Measurements from ENCODE around the gene NMB.

NMB gene

DNA sequence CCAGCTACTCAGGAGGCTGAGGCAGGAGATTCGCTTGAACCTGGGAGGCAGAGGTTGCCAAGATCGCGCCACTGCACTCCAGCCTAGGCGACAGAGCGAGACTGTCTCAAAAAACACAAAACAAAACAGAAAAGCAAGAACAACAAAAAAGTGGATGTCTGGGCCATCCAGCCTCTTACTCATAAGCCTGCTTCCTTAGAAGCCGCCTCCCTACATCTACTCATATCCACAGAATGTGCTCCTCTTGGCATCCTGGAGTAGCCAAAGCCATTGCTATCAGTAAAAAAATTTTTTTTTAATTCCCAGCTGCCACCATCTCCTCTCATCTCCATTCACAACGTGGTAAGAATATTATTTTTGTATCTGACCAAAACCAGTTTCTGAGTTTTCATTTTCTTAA, 46.4 kb downstream of the NMB start:
- DNase-seq (ENCODE audit: low spot score) = no peak

DNA sequence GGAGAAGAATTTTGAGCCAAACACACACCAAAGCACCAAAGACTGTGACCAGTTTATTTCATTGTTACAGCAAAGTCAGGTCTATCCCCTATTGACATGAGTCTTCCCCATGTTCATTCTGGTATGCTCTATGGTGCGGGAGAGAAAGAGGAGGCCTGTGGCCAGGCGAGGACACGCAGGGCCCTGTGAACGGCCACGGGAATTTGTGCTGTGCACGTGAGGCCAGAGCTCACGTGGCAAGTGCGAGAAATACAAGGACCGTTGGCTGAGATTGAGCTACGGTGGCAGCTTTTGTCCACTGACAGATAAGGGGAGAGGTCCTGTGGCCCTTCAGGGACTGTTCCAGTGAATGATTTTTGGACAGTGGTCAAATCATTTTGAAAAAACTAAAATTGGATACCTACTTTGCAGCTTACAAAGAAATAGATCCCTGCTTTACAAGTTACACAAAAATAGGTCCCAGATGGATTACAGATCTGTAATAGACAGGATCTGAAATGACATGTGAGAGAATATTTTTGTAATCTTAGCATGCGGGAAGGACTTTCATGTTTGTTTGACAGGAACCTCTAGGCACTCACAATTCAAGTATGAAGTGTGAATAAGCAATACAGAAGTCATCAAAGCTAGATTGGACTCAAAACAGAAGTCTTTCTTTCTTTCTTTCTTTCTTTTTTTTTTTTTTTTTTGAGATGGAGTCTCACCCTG, 48.0 kb downstream of the NMB start:
- DNase-seq (ENCODE audit: low spot score) = no peak

DNA sequence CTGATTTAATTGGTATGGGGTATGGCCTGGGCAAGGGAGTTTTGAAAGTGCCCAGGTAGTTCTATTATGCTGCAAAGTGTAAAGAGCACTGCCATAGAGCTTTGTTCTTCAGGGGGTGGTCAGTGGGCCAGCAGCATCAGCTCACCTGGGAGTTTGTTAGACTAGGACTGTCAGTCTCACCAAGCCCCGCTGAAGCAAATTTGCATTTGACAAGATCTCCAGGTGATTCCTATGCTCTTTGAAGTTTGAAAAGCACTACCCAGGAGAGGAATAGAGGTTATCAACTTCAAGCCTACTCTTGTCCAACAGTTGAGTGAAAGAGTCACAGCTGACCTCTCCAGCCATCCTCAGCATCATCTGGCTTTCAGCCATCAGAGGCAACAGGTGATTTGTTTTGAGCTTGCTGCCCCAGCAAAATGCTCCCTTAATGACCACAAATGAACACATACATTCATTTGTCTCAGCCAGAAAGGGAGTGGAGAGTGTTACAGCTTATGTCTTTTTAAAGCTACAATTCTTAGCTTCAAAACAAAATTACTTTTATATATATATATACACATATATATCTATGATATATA, 49.2 kb downstream of the NMB start:
- no peak for DNase-seq (ENCODE audit: low spot score)

DNA sequence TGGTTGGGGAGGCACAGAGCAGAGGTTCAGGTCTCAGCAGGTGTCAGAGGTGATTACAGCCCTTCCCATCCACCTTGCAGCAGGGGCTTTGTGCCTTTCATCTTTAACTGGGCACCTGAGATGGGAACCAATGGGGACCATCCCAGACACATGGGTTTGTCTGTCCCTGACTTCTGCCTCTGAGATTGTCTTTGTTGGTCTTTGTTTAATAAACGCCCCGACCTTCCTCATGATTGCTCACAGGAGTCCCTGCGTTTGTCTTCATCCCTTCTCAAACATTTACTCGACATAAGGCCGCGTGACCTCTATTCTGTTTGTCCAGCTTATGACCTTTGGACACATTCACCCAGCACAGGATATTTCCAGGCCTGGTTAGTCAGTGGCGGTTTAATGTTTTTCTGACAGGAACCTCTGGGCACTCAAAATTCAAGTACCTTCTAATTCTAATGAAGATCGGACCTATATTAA, 51.3 kb downstream of the NMB start:
- no peak for DNase-seq (ENCODE audit: low spot score)

DNA sequence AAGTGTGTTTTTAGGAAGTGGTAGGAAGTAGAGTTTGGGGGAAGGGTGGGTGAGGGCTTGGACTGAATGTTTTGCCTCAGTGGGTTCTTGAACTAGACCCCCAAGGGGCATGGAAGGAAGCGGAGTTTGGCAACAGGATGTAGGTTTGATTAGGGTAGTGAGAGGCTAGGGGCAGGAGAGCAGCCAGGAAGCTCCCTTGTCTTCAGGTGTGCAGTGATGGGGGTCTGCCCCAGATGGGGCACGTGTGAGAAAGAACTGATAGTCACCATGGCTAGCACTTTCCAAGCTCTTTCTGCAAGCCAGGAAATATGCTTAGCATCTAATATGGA, 52.5 kb downstream of the NMB start:
- no peak for DNase-seq (ENCODE audit: low spot score)

Measured in Ammon's horn (tissue), 1 donor.